Glomerular visceral epithelial cell (primary cell): ENCODE data around the gene GABRD.

ENCODE experiments used
- DNase-seq: peaks from one replicate; pipeline ENCODE4 v3.0.0-alpha.2; 2016; ENCODE audit errors: extremely low spot score

GABRD gene

DNA sequence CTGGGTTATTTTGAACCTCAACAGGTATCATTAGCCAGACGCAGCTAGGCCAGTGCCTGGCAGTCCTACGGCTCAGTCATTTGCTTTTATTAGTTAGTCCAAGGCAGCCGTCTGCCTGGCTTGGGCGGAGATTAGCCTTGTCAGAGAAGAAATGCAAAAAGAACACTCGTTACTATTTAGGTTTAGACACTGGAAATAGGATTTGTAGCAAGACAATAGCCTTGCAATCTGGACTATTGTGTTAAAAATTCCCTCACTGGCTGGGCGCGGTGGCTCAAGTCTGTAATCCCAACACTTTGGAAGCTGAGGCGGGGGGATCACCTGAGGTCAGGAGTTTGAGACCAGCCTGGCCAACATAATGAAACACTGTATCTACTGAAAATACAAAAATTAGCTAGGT lies 20.1 kb downstream of the GABRD start:
- DNase-seq: no peak

DNA sequence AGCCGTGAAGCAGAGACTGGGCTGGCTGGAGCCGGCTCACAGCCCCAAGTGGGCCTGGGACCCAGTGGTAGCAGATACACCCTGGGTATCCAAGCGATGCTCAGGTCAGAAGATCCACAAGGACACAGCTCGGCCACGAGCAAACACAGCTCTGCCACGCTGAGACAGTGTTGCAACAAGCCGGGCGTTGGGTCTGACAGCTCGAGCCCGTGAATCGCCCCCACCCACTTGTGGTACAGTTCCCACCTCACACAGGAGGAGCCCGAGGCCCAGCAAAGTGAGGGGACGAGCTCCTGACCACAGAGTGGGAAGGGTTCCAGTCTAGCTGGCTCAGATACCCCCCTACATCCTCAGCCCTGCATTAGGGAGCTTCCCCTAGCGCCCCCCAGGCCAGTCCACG lies 22.2 kb downstream of the GABRD start:
- no peak for DNase-seq

DNA sequence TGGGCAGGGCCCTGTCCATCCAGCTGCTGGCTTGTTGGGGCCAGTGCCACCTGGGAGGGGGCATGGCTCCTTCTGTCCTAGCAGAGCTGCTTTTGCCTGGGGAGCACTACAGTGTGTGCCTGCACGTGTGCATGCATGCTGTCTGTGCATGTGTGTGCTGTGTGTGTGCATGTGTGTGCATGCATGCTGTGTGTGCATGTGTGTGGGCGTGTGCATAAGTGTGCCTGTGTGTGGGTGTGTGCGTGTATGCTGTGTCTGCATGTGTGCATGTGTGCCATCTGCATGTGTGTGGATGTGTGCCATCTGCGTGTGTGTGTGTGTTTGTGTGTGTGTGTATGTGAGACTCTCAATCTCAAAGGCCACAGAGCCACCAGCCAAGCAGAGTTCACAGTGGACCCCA lies 22.7 kb downstream of the GABRD start:
- DNase-seq: no peak

DNA sequence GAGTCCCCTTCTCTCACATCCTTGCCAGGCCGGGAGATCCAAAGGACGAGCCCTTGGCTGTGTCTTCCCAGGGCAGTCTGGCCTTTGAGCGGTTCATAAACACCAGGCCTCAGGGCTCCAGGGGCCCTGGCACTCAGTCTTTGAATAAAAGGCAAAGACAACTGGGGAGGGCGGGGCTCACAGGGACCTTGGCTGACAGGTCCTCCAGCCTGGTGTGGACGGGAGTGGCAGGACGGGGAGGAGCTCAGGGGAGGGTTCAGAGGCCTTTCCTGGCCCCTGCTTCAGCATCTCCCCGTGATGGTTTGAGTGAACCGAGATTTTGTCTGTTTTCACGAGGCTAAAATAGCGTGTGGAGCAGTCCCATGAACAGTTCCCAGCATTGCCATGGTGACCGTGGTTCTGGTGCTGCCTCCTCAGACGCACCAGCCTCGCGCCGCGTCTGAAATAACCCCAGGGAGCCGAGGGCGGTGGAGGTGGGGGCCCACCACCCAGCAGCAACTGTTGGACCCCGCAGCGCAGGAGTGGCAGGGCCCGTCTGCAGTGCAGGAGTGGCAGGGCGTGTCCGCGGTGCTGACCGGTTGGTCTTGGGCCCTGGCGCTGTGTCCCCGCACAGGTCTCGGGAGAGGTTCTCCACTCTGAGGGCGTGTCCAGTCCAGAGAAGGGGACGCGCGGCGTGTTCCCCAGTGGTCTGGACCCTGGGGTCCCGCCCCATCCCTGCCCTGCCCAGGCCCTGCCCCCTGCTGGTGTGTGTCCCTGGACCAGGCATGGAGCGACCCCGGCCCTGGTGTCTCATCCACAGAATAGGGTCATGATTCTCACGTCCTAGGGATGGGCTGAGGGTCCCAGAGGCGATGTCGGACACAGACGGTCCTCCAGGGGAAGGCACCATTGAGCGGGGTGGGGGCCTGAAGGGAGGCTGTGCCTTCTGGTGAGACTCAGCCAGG lies 24.0 kb downstream of the GABRD start:
- DNase-seq: no peak

DNA sequence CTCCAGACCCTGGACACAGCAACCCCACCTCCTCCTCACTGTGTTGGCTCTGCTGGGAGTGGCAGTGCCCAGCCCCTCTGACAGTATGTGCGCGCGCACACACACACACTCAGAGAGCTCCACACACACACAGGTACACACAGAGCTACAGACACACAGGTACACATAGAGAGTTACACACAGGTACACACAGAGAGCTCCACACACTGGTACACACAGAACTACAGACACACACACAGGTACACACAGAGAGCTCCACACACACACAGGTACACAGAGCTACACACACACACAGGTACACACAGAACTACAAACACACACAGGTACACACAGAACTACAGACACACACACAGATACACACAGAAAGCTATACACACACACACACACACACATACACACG lies 24.7 kb downstream of the GABRD start:
- no peak for DNase-seq

DNA sequence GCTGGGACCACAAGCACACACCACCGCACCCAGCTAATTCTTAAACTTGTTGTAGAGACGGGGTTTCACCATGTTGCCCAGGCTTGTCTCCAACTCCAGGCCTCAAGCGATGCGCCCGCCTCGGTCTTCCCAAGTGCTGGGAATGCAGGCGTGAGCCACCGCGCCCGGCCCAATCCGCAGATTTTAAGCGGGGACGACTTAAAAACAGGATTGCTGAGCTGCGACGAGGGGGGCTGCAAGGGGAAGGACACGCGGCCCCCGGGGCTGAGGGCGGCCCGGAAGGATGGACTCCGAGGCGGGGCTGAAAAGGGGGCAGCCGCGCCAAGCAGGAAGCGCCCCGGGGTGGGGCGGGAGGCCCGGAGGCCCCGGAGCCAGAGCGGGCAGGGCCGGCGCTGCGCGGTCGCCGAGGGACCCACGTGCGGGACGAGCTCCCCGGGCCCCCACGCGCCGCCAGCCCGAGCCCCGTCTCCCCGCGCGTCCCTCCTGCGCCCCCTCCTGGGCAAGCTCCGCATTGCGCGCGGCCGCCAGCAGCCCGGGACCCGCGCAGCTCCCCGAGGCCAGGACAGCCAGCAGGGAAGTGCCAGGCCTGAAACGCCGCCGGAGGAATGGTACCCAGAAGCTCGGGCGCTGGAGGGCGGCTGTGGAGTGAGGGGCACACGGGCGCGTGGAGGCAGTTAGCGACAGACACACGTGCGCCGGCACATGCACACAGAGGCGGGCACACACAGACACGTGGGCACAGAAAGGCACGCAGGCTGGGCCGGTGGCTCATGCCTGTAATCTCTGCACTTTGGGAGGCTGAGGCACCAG lies 25.6 kb downstream of the GABRD start:
- peak; percentile 66 for DNase-seq

DNA sequence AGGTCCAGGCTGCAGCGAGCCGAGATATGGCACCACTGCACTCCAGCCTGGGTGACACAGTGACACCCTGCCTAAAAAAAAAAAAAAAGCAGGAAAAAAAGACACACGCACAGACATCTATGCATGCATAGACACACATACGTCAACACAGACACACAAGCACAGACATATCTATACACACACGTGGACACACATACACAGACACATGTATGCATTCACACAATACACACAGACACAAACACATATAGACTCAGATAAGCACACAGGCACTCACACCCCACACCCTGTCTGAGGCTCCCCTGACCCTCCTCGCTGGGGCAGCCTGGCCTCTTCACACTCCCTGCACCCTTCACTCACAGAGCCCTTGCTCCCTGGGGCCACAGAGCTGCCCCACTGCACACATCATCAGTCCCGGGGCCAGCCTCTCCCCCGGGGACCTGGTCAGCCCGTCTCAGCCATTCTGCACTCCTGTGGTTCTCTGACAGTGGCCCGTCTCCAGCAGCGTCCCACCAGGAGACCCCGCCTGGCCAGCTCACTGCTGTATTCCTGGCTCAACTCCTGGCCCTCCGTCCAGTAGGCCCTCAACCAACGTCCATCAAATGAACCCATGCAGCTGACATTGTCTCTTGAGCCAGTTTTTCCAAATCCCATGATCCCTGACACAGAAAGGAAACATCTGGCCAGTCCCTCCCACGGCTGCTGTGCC lies 26.5 kb downstream of the GABRD start:
- no peak for DNase-seq

DNA sequence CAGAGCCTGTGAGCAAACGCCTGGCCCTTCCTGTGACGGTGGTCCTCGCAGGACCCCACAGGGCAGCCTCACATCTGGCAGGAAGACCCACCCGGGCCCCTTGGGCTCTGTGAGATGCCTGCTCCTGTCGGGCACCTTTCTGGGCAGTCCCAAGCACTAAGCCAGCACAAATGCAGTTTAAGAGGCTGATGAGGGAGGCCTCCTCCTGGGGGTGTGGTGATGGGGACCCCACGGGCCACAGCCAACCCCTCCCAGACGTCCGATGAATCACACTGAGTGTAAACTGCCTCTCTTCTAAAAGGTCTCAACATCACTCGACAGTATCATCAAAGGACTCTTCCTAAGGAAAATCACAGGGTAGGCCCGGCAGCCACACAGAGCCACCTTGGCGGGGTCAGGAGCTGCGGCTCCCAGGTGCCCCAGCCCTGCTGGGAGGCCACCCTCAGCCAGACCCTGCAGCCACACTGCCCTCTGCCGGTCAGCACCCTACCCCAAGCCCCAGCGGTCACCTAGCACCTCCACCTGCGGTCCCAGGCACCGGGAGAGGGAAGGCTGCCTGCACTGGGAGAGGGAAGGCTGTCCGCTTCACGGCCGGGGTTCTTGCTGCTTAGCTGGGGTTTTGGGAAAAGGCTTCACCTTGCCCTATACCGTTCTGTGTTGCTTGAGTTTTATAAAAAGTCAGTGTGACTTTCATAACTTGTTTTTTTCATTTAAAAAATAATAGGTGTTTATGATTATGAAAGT lies 27.2 kb downstream of the GABRD start:
- peak; percentile 51 for DNase-seq

DNA sequence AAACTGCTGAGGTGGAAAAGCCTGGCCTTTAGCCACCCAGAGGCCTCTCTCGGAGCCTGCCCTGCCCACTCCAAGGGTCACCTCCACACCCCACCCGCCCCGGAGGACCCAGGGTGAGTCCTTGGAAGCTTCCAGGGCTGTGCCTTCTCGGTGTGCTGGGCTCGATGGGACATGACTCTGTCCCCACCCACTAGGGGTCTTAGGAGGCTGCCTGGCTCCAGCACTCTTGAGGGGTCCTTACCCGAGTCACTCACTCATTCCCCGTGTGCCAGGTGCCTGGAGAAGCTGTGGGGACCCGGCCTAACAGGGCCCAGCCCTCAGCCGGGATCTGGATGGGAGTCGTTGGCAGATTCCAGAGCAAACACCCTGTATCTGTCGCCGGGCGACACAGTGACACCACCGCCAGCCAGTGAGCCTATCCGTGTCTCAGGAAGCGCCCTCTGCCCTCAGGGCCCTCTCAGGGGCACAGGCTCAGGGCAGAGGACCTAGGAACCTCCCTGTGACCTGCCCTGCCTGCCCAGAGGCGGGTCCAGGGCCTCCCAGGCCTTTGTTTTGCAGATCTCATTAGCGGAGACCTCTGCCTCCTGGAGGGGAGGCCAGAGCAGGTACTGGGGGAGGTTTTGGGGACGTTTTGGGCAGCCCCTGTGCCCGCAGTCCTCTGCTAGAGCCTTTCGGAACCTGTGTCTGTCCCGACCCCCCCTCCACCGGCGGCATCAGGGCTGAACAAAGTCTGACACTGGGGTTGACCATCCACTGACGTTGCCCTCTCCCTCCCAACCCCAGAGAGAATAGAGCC lies 28.0 kb downstream of the GABRD start:
- DNase-seq: no peak

DNA sequence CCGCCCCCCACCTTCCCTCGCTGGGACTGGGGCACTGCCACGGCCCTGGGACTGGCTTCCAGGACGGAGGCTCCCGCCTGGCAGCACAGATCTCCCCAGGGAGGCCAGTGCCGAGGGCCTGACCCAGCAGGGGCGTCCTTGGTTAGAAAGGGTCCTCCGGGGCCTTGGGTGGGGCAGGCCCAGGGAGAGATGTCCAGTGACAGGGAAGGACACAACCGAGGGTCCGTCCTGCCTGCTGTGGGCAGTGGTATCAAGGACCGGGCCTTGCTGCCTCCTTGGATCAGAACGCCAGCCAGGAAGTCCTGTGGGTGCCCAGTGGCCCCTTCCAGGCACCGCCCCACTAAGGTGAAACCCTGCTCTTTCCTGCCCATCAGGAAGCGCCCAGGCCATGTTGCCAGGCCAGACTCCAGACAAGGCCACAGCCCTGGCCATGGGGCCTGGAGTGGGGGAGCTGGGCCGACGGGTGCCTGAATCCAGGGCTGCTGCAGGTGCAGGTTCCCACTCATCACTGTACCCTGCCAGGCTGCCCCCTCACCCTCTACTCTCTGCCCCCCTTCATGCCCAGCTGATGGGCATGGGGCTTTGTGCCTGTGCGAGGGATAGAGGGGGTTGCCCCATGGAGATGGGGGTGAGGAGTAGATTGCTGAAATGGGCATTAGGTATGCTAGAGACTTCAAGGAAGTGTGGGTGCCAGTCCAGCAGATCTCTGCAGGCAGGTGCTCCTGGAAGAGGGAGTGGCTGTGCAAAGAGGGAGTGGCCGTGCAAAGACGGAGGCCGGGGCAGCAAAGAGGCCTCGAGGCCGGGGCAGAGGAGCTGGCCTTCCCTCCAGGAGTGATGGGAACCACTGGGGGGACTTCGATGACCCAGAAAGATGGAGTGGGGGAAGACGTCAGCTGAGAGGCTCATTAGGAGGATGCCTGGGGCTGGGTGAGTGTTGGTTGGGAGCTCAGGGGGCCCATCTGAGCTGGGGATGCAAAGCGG lies 28.9 kb downstream of the GABRD start:
- no peak for DNase-seq

DNA sequence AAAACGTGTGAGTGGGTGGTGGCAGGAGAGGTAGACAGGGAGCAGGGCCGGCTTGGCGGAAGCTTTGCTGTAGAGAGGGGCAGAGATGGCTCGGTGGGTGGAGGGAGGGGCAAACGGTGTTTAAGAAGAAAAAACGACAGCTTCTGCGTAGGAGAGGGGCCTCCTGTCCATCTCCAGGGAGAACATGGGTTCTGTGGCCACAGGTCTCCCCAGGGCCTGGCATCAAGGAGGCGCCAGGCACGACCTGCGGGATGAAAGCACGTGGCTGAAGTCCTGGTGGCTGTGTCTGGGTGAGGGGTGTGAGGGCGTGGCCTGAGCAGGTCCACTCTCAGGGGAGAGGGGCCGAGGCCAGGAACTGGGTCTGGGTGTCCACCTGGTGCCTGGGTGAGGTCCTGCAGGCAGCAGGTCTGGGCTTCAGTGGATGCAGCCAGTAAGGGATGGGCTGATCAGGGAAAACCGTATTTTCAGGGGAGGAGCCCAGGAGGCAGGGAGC lies 30.1 kb downstream of the GABRD start:
- peak; percentile 65 for DNase-seq

DNA sequence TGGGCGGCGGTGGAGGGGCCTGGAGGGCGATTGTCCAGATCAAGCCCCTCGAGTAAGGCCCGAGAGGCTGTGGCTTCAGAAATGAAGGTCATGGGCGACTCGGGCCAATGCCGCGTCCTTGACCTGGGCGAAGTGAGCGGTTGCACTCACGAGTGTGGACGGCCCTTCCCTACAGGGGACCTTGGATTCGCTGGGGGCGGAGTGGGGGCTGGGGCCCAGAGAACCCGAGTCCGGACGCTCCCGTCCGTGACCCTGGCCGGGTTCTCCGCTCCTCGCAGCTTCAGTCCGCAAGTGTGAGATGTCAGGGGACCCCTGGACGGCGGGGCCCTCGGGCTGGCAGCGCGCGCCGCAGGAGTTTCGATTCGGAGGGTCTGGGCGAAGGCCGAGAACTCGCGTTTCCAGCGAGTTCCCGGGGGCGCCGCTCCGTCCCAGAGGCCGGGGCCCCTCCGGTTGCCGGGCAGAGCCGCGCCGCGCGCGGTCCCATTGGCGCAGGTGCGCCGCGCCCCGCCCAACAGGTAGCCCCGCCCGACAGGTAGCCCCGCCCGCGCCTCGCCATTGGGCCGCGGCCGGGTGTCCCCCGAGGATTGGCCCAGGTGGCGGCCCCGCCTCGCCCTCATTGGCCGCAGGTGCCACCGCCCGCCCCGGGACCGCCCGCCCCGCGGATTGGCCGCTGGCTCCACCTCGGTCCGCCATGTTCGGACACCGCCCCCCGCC lies 30.7 kb downstream of the GABRD start, which contains the start of gene PRKCZ:
PRKCZ (plus strand) TSS at position 694 of the 714 bp plus-strand sequence. CDS start 220 bp downstream, outside the sequence.
- peak; percentile 95 for DNase-seq

DNA sequence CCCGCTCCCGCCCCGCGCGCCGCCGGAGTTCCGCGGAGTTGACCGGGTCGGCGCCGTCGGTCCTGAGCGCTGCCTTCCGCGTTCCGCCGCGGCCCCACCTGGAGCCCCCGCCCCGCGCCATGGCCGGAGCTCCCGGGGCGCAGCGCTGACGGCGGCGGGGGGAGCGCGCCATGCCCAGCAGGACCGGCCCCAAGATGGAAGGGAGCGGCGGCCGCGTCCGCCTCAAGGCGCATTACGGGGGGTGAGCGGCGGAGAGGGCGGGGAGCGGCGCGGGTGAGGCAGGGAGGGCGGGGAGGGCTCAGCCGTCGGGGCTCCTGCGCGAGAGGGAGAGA lies 31.3 kb downstream of the GABRD start:
- DNase-seq: no peak

DNA sequence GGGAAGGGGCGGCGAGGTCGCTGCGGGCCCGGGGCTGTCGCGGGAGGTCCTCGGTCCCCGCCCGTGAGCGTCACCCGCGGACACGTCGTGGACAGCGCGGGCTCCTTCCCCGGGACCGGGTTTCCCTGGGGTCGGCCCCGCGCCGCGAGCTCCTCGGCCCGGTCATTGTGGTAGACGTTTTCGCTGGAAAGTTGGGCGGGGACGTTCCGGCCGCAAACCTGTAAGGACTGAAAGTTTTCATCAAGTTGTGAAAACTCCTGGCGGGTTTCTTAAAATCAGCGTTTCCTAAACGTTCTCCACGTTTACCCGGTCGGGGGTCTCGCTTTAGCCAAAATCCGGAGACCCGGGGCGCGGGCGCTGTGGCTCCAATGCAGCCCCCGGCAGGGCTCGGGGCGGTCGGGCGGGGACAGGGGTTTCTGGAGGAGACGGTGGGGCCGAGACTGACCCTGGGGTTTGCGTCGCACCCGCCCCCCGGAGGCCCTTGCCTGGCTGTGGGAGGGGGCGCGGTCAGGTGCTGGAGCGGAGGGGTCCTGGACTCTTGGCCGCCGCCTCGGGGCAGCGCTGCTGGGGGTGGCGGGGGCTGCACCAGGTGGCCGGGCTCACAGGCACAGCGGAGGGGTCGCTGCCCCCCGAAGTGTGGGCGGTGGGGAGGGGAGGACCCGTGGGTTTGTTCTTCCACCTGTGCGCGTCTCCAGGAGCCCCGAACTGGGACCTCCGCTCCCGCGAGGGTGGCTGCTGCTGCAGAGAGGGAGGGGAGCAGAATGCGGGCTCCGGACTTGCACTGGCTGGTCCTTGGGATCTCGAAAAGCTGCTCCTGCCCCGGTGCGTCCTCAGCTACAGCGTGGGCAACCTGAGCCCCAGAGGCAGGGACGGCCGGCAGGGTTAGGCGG lies 31.9 kb downstream of the GABRD start:
- no peak for DNase-seq

DNA sequence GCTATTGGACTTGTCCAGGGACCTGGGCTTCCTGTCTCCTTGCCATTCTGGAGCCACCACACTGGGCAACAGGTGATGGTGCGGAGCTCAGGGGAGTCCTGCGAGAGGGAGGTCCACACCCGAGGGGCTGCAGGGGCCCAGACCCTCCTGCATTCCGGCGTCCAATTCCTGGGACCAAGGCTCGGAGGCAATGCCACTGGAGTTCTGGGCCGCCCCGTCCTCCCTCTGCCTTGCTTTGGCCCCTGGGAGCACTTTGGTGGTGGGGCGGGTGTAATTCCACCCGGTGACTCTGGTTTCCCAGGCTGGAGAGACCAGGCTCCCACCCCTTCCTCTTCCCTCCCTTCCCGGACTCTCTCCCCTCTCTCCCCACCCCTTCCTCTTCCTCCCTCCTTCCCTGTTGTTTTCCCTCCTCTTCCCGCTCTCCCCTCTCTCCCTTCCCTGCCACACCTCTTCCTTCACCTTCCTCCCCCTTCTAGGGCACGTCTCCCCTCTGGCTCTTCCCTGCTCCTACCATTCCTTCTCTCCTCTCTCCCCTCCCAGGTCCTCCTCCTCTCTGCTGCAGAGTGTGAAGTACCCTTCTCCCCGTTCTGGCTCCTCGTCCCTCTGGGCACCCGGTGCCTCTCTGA lies 33.0 kb downstream of the GABRD start:
- no peak for DNase-seq

DNA sequence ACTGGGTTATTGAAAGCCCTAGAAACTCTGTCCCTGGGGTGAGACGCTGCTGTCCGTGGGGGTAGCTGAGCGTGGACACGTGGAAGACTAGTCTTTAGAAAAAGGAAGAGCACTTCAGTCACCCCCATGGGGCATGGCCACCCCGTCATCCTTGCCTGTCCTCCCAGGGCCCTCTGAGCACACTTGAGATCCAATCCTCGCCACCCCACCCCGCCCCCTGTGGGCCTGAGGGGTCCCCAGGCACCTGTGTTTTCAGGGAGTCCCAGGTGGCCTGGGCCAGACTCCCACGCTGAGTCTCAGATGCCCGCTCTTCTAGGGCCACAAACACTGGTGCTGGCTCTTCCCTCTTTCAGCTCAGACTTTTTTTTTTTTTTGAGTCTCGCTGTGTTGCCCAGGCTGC lies 33.6 kb downstream of the GABRD start:
- no peak for DNase-seq

DNA sequence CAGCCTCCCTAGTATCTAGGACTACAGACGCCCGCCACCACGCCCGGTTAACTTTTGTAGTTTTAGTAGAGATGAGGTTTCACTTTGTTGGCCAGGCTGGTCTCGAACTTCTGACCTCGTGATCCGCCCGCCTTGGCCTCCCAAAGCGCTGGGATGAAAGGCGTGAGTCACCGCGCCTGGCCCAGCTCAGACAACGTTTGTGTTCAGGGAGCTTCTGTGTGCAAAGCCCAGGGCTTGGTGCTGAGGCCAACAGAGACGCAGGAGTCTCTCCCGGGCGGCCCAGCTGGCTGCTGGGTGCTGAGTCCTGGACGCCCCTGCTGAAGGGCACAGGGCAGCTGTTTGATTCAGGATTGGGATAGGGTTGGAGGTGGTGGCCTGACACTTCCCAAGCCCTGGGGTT lies 34.1 kb downstream of the GABRD start:
- no peak for DNase-seq
